Caco-2 (cell line): Measurements from ENCODE around the gene ARHGAP5. TPM values are rescaled to one million over a fixed set of nuclear protein-coding genes. Genes with fewer than 3 reads are reported as not detected.

Experiments used
- BruUV-seq: library from RNA; stranded (reverse); fragments of 400-500 nt; replicated peaks from 2 replicates; lab custom pipeline; 2021; lab: Mats Ljungman, UMichigan
- CTCF ChIA-PET: fragments of 300-600 bp; sonication (Branson Sonifier 250); formaldehyde crosslinking; loops from one replicate; lab custom pipeline; 2022; ENCODE audit warnings: antibody characterized with exemption; lab: Charles Lee
- POLR2A ChIA-PET: fragments of 300-600 bp; sonication (Branson Sonifier 250); formaldehyde crosslinking; loops from one replicate; lab custom pipeline; 2022; ENCODE audit warnings: antibody characterized with exemption; lab: Charles Lee
- DNase-seq, 2 experiments: peaks; one replicate each; pipeline versions ENCODE4 v3.0.0 to v3.0.0-alpha.2; 2020 to 2022
- H3K27me3 ChIP-seq: replicated peaks from 2 replicates; pipeline ENCODE4 v1.6.0; 2011; ENCODE audit warnings: low read length; ENCODE audit not compliant: control insufficient read depth, insufficient read depth
- H3K36me3 ChIP-seq: 2 replicates; pipeline ENCODE4 v1.5.1; 2011; ENCODE audit warnings: low read length; ENCODE audit not compliant: control insufficient read depth, insufficient read depth
- H3K4me1 ChIP-seq: fragments of 250-450 bp; sonication (Bioruptor Pico); 2 replicates; pipeline ENCODE4 v1.5.1; 2020; ENCODE audit warnings: mild to moderate bottlenecking
- H3K4me3 ChIP-seq: 2 replicates; pipeline ENCODE4 v1.5.1; 2011; ENCODE audit warnings: low read depth, mild to moderate bottlenecking, control low read depth, low read length
- H3K9me3 ChIP-seq: fragments of 250-450 bp; sonication (Bioruptor Pico); 2 replicates; pipeline ENCODE4 v1.5.1; 2020; ENCODE audit warnings: mild to moderate bottlenecking, moderate library complexity
- H3K27ac Mint-ChIP-seq: one replicate; pipeline ENCODE4 v1.8.0; 2022; ENCODE audit warnings: mixed read lengths; ENCODE audit not compliant: unreplicated experiment
- H3K27me3 Mint-ChIP-seq: one replicate; pipeline ENCODE4 v1.8.0; 2022; ENCODE audit warnings: mixed read lengths; ENCODE audit not compliant: insufficient read depth, unreplicated experiment
- H3K36me3 Mint-ChIP-seq: one replicate; pipeline ENCODE4 v1.8.0; 2022; ENCODE audit warnings: mild to moderate bottlenecking, mixed read lengths; ENCODE audit not compliant: insufficient read depth, unreplicated experiment
- H3K4me1 Mint-ChIP-seq: one replicate; pipeline ENCODE4 v1.8.0; 2022; ENCODE audit warnings: low read depth, mixed read lengths; ENCODE audit not compliant: unreplicated experiment
- H3K4me3 Mint-ChIP-seq: one replicate; pipeline ENCODE4 v1.8.0; 2022; ENCODE audit warnings: mild to moderate bottlenecking, moderate library complexity, mixed read lengths; ENCODE audit not compliant: unreplicated experiment
- H3K9me3 Mint-ChIP-seq: one replicate; pipeline ENCODE4 v1.8.0; 2022; ENCODE audit warnings: mixed read lengths; ENCODE audit not compliant: unreplicated experiment
- CTCF ChIP-seq, 2 experiments: fragments of 200-600 bp in 1 of 2; IDR thresholded peaks; 1 replicate in 1 of 2; 2 replicates in 1 of 2; pipeline versions ENCODE4 v1.5.1 to v1.8.0; 2011 to 2022; ENCODE audit warnings: antibody characterized with exemption in 1 of 2, control low read depth in 1 of 2, inconsistent platforms in 1 of 2, low read depth in 1 of 2, low read length in 1 of 2, mild to moderate bottlenecking in 1 of 2, moderate library complexity in 1 of 2; ENCODE audit not compliant: insufficient read depth in 1 of 2, severe bottlenecking in 1 of 2, unreplicated experiment in 1 of 2
- intact Hi-C: fragments of 100-400 bp; cut with micrococcal nuclease; formaldehyde crosslinking; loops from one replicate; pipeline ENCODE4 v1.10.0; 2022; ENCODE audit not compliant: unreplicated experiment
- total RNA-seq: library from RNA; stranded (reverse); gene quantifications from 2 replicates; pipeline ENCODE4 v1.2.3, GENCODE V29; 2022

ARHGAP5 gene
- total RNA-seq, 1 experiment from 2014 or later, result 165 TPM

DNA sequence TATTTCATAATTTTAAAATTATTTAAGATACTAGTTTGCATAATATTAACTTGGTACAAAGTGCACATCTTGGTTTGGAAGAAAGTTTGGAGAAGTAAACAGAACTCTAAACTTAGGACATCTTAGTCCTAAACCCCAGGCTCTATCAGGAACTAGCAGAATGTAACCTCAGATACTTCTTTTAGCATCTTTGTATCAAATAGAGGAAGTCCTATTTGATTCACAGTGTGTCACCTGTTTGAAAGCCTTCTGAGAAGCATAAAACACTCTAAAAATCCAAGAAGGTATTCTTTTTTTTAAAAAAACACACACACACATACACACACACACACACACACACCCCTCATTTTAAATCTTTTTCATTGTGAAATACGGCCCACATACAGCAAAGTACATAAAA, 112.7 kb downstream of the ARHGAP5 start:
- Mint-ChIP-seq H3K27me3 (no peaks in the 10 kb centered on the region), H3K4me1 (peaks cover 6% of the 10 kb centered on the region), H3K4me3 (no peak overlapping the region), H3K36me3 (no peaks in the 10 kb centered on the region), H3K27ac (no peak overlapping the region), H3K9me3 (no peaks in the 10 kb centered on the region)
- Histone ChIP-seq H3K4me3 (no peak overlapping the region), H3K4me1 (no peaks in the 10 kb centered on the region), H3K27me3 (no peaks in the 10 kb centered on the region), H3K36me3 (no peaks in the 10 kb centered on the region), H3K9me3 (peaks cover 5% of the 10 kb centered on the region)
- no peak for TF ChIP-seq CTCF (IDR thresholded peaks at IDR 0.05; ENCODE audit: insufficient read depth in 1 of 2, low read depth in 1 of 2, low read length in 1 of 2, severe bottlenecking in 1 of 2, unreplicated experiment in 1 of 2)
- ChIA-PET CTCF (no interaction called here), POLR2A (no interaction called here)
- intact Hi-C loops, result no loop called here
- BruUV-seq, result no TSS peak
- no peak for DNase-seq

DNA sequence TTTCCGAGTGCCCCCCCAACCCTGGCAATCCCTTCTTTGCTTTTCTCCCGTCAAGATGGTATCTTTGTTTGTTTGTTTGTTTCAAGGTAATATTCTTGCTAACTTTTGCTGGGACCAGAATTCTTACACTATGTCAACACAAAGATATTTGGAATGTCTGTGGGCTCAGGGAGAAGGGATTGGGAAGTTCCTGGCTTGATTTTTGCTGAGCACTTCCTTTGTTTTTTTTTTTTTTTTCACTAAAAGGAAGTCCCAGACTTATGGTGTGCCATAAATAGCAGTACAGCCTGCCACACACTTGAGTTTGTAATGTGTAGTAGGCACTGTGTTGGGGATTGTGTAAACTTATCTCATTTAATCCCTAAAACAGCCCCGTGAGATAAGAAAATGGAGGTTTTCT, 113.6 kb downstream of the ARHGAP5 start:
- H3K36me3 Mint-ChIP-seq, result no peaks in the 10 kb centered on the region
- Histone ChIP-seq H3K27me3 (no peaks in the 10 kb centered on the region), H3K4me1 (no peaks in the 10 kb centered on the region), H3K36me3 (no peaks in the 10 kb centered on the region), H3K4me3 (no peak overlapping the region), H3K9me3 (no peaks in the 10 kb centered on the region)
- no peak overlapping the region for H3K27ac Mint-ChIP-seq
- no peak for TF ChIP-seq CTCF (IDR thresholded peaks at IDR 0.05; ENCODE audit: insufficient read depth in 1 of 2, low read depth in 1 of 2, low read length in 1 of 2, severe bottlenecking in 1 of 2, unreplicated experiment in 1 of 2)
- intact Hi-C loops, result no loop called here
- H3K27me3 Mint-ChIP-seq, result no peaks in the 10 kb centered on the region
- ChIA-PET CTCF (no interaction called here), POLR2A (no interaction called here)
- no peak for DNase-seq
- BruUV-seq, result no TSS peak
- no peaks in the 10 kb centered on the region for H3K9me3 Mint-ChIP-seq
- H3K4me1 Mint-ChIP-seq, result peaks cover 6% of the 10 kb centered on the region
- H3K4me3 Mint-ChIP-seq, result no peak overlapping the region

GRCh38 chr14:32192712-32193373, 115.7 kb downstream of the ARHGAP5 start:
- no peak for TF ChIP-seq CTCF (IDR thresholded peaks at IDR 0.05; ENCODE audit: insufficient read depth in 1 of 2, low read depth in 1 of 2, low read length in 1 of 2, severe bottlenecking in 1 of 2, unreplicated experiment in 1 of 2)
- Histone ChIP-seq H3K9me3 (no peaks in the 10 kb centered on the region), H3K27me3 (no peaks in the 10 kb centered on the region), H3K4me1 (no peaks in the 10 kb centered on the region), H3K4me3 (no peak overlapping the region), H3K36me3 (no peaks in the 10 kb centered on the region)
- no peaks in the 10 kb centered on the region for H3K27me3 Mint-ChIP-seq
- H3K36me3 Mint-ChIP-seq, result no peaks in the 10 kb centered on the region
- peaks cover 6% of the 10 kb centered on the region for H3K4me1 Mint-ChIP-seq
- no peak for DNase-seq
- BruUV-seq, result no TSS peak
- H3K4me3 Mint-ChIP-seq, result no peak overlapping the region
- H3K27ac Mint-ChIP-seq, result no peak overlapping the region
- H3K9me3 Mint-ChIP-seq, result no peaks in the 10 kb centered on the region
- CTCF ChIA-PET, result interaction anchor here (0.7 kb wide), 1 partner anchor 1124 kb away, joined by 3 read pairs; no protein-coding TSS in a partner anchor
- POLR2A ChIA-PET, result no interaction called here
- intact Hi-C loops, result no loop called here
